ENCODE data around the gene HIC1.

DNA sequence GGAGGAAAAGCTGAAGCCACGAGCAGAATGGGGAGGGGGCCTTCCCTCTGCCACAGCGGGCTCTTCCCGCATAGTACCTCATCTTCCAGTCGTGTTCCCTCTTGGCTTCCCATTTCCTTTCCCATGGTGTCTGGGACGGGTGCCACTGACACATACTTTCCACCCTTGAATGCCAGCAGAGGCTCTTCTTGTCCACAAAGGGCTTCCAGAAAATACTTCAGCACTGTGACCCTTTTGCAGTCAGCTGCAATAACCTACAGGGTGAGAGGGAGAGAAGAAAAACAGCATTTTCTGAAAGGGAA, 30.7 kb downstream of the HIC1 start:
- TF ChIP-seq, protein P1, sequence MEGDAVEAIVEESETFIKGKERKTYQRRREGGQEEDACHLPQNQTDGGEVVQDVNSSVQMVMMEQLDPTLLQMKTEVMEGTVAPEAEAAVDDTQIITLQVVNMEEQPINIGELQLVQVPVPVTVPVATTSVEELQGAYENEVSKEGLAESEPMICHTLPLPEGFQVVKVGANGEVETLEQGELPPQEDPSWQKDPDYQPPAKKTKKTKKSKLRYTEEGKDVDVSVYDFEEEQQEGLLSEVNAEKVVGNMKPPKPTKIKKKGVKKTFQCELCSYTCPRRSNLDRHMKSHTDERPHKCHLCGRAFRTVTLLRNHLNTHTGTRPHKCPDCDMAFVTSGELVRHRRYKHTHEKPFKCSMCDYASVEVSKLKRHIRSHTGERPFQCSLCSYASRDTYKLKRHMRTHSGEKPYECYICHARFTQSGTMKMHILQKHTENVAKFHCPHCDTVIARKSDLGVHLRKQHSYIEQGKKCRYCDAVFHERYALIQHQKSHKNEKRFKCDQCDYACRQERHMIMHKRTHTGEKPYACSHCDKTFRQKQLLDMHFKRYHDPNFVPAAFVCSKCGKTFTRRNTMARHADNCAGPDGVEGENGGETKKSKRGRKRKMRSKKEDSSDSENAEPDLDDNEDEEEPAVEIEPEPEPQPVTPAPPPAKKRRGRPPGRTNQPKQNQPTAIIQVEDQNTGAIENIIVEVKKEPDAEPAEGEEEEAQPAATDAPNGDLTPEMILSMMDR (IDR thresholded peaks at IDR 0.05; ENCODE audit: insufficient read depth, low read length) = no peak
- no peak for TF ChIP-seq POLR2AphosphoS5 (IDR thresholded peaks at IDR 0.05; ENCODE audit: low read depth)
- TF ChIP-seq, protein P2, sequence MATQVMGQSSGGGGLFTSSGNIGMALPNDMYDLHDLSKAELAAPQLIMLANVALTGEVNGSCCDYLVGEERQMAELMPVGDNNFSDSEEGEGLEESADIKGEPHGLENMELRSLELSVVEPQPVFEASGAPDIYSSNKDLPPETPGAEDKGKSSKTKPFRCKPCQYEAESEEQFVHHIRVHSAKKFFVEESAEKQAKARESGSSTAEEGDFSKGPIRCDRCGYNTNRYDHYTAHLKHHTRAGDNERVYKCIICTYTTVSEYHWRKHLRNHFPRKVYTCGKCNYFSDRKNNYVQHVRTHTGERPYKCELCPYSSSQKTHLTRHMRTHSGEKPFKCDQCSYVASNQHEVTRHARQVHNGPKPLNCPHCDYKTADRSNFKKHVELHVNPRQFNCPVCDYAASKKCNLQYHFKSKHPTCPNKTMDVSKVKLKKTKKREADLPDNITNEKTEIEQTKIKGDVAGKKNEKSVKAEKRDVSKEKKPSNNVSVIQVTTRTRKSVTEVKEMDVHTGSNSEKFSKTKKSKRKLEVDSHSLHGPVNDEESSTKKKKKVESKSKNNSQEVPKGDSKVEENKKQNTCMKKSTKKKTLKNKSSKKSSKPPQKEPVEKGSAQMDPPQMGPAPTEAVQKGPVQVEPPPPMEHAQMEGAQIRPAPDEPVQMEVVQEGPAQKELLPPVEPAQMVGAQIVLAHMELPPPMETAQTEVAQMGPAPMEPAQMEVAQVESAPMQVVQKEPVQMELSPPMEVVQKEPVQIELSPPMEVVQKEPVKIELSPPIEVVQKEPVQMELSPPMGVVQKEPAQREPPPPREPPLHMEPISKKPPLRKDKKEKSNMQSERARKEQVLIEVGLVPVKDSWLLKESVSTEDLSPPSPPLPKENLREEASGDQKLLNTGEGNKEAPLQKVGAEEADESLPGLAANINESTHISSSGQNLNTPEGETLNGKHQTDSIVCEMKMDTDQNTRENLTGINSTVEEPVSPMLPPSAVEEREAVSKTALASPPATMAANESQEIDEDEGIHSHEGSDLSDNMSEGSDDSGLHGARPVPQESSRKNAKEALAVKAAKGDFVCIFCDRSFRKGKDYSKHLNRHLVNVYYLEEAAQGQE (IDR thresholded peaks at IDR 0.05; ENCODE audit: insufficient replicate concordance, low read depth) = no peak

Measured in HL-60 (cell line).